ENCODE results near the gene PML. TPM values are rescaled to one million over a fixed set of nuclear protein-coding genes. Genes with fewer than 3 reads are reported as not detected.

PML gene, protein sequence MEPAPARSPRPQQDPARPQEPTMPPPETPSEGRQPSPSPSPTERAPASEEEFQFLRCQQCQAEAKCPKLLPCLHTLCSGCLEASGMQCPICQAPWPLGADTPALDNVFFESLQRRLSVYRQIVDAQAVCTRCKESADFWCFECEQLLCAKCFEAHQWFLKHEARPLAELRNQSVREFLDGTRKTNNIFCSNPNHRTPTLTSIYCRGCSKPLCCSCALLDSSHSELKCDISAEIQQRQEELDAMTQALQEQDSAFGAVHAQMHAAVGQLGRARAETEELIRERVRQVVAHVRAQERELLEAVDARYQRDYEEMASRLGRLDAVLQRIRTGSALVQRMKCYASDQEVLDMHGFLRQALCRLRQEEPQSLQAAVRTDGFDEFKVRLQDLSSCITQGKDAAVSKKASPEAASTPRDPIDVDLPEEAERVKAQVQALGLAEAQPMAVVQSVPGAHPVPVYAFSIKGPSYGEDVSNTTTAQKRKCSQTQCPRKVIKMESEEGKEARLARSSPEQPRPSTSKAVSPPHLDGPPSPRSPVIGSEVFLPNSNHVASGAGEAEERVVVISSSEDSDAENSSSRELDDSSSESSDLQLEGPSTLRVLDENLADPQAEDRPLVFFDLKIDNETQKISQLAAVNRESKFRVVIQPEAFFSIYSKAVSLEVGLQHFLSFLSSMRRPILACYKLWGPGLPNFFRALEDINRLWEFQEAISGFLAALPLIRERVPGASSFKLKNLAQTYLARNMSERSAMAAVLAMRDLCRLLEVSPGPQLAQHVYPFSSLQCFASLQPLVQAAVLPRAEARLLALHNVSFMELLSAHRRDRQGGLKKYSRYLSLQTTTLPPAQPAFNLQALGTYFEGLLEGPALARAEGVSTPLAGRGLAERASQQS
- 100 to 1,000 TPM in 1 of 4 donors, 10 to 100 TPM in 3; 55.9 to 141 (median 76.5) TPM for total RNA-seq

DNA sequence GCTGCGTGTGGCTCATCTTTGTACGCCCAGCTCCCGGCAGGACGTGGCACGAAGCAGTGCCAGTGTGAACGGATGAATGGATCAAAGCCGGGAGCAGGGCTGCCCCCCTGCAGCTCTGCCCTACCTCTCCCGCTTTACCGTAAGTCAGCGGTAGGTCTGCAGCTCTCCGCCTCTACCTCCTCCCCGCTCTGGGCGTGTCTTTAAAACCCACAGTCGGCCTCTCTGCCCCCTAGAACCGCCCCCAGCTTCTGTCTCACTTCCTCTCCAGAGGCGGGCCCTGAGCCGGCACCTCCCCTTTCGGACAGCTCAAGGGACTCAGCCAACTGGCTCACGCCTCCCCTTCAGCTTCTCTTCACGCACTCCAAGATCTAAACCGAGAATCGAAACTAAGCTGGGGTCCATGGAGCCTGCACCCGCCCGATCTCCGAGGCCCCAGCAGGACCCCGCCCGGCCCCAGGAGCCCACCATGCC is at the start of gene PML:
TSS of gene PML (plus strand) at position 304 of the 471 bp plus-strand sequence. CDS start at position 401, 97 bp downstream.
- H3K36me3 ChIP-seq = peaks cover 10 to 13% of the 10 kb centered on the region in 2 donors
- WGBS, 2 donors = 1 to 3% methylated on average over 19 to 25 of the region's 27 CpGs
- H3K4me1 ChIP-seq = peaks cover 41 to 68% of the 10 kb centered on the region in 2 donors
- intact Hi-C loops (cut with DNase I) = no loop called here
- no peaks in the 10 kb centered on the region for H3K9me3 ChIP-seq
- DNase-seq = peak; percentile 99
- H3K27me3 ChIP-seq = no peaks in the 10 kb centered on the region
- H3K4me3 ChIP-seq (replicated peaks in 1 of 3) = peak within 1 kb of the TSS; percentile 73 to 89 (median 82)
- peak within 1 kb of the TSS; percentile 94 to 97 (median 95) for H3K27ac ChIP-seq
- TF ChIP-seq, protein P1, sequence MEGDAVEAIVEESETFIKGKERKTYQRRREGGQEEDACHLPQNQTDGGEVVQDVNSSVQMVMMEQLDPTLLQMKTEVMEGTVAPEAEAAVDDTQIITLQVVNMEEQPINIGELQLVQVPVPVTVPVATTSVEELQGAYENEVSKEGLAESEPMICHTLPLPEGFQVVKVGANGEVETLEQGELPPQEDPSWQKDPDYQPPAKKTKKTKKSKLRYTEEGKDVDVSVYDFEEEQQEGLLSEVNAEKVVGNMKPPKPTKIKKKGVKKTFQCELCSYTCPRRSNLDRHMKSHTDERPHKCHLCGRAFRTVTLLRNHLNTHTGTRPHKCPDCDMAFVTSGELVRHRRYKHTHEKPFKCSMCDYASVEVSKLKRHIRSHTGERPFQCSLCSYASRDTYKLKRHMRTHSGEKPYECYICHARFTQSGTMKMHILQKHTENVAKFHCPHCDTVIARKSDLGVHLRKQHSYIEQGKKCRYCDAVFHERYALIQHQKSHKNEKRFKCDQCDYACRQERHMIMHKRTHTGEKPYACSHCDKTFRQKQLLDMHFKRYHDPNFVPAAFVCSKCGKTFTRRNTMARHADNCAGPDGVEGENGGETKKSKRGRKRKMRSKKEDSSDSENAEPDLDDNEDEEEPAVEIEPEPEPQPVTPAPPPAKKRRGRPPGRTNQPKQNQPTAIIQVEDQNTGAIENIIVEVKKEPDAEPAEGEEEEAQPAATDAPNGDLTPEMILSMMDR (IDR thresholded peaks at IDR 0.05) = peak in 1 of 6 experiments; percentile 29
- TF ChIP-seq POLR2A (IDR thresholded peaks at IDR 0.05) = peak in 1 of 2 donors; percentile 84

DNA sequence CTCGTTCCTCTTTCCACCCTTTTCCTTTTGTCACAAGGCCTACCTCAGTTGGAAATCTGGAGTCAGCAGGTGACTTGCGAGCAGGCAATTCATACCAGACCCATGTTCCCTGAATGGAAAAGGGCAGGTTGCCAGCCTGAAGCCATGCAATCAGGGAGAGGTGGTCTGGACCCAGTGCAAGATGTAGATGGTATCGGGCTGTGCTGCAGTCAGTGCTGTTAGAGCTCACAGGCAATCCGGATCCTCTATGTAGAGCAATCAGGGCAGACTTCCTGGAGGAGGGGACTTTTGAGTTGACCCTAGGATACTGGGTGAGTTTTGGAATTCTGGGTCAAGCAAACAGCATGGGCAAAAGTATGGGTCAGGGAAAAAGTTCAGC is 49.4 kb upstream of the PML start:
- WGBS, 2 donors = 93 to 95% methylated on average over 4 of the region's 4 CpGs
- no peaks in the 10 kb centered on the region for H3K9me3 ChIP-seq
- H3K4me1 ChIP-seq = no peaks in the 10 kb centered on the region
- no peaks in the 10 kb centered on the region for H3K27me3 ChIP-seq
- DNase-seq = no peak
- intact Hi-C loops (cut with DNase I) = no loop called here
- H3K36me3 ChIP-seq = no peaks in the 10 kb centered on the region
- H3K27ac ChIP-seq = no peak overlapping the region
- no peak for TF ChIP-seq POLR2A (IDR thresholded peaks at IDR 0.05)
- TF ChIP-seq, protein P1 (IDR thresholded peaks at IDR 0.05) = no peak
- H3K4me3 ChIP-seq (replicated peaks in 1 of 3) = no peak overlapping the region

DNA sequence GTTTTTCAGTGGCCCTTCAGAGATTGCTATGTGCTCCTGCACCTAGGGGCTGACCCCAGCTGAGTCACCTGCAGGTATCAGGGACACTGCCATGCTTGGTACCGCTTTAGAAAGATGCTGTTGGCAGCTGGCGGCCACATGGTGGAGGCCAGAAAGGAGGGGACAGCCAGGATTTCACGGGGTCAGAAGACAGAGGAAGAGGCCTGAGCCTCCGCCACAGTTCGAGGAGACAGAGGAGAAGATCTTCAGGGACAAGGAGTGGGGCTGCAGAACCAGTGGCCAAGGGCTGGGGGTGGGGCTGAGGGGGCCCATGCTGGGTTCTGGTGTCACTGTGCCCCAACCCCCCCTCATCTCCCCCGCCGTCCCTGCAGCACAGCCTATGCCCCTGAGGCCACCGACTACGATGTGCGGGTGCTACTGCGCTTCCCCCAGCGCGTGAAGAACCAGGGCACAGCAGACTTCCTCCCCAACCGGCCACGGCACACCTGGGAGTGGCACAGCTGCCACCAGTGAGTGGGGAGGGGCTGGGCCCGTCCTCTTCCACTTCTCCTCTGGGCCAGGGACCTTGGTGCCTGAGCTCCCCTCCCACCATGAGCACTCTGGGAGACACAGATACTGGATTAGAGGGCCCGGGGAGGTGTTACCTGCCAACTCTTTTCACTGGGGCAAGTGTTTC is 48.3 kb upstream of the PML start:
- Histone ChIP-seq H3K9me3 (no peaks in the 10 kb centered on the region), H3K27ac (no peak overlapping the region), H3K36me3 (no peaks in the 10 kb centered on the region), H3K4me3 (replicated peaks in 1 of 3) (no peak overlapping the region), H3K4me1 (peaks cover 0 to 5% of the 10 kb centered on the region in 2 donors), H3K27me3 (no peaks in the 10 kb centered on the region)
- intact Hi-C loops (cut with DNase I) = no loop called here
- no peak for DNase-seq
- 89 to 93% methylated on average over 13 to 15 of the region's 17 CpGs for WGBS, 2 donors
- TF ChIP-seq, protein P1 (IDR thresholded peaks at IDR 0.05) = no peak
- no peak for TF ChIP-seq POLR2A (IDR thresholded peaks at IDR 0.05)

DNA sequence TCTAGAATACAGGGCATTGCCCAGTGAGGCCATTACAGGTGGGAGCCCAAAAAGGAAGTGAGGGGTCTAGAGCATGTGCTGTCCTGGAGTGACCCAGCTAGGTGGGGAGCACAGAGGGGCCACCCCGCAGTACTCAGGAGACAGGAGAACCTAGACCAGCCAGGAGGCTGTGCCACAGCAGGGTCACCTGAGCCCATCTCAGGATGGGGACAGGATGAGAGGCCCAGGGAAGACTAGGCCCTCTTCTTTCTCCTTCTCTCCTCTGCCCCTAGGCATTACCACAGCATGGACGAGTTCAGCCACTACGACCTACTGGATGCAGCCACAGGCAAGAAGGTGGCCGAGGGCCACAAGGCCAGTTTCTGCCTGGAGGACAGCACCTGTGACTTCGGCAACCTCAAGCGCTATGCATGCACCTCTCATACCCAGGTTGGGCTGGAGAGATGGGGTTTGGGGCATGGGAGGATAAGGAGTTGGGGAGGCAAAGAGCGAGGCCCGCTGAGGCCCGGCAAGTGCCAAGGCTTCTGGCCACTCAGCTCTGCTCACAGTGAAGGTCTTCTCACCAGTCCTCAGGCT is 47.6 kb upstream of the PML start:
- DNase-seq = no peak
- 95 to 98% methylated on average over 9 of the region's 9 CpGs for WGBS, 2 donors
- H3K36me3 ChIP-seq = no peaks in the 10 kb centered on the region
- H3K9me3 ChIP-seq = no peaks in the 10 kb centered on the region
- peaks cover 6 to 12% of the 10 kb centered on the region in 2 donors for H3K4me1 ChIP-seq
- intact Hi-C loops (cut with DNase I) = no loop called here
- H3K27ac ChIP-seq = no peak overlapping the region
- no peaks in the 10 kb centered on the region for H3K27me3 ChIP-seq
- H3K4me3 ChIP-seq (replicated peaks in 1 of 3) = no peak overlapping the region
- no peak for TF ChIP-seq POLR2A (IDR thresholded peaks at IDR 0.05)
- TF ChIP-seq, protein P1 (IDR thresholded peaks at IDR 0.05) = no peak
